HepG2 (cell line): ENCODE results near the gene C1orf198.

Source experiments
- CHD4 ChIP-seq: fragments of 200-600 bp; sonication (generic); IDR thresholded peaks from 2 replicates; pipeline ENCODE4 v1.7.0; 2017; ENCODE audit warnings: mild to moderate bottlenecking, low read length, borderline replicate concordance
- CTCF ChIP-seq: sonication (generic); formaldehyde crosslinking; IDR thresholded peaks from 2 replicates; pipeline ENCODE4 v1.5.0; 2020; ENCODE audit warnings: mild to moderate bottlenecking, missing genetic modification reagents, moderate library complexity
- EHMT2 ChIP-seq: fragments of 200-600 bp; sonication (generic); IDR thresholded peaks from 2 replicates; pipeline ENCODE4 v1.7.0; 2017; ENCODE audit warnings: antibody characterized with exemption, low read depth, low read length, borderline replicate concordance
- GABPA ChIP-seq, 2 experiments: IDR thresholded peaks; 2 replicates each; pipeline ENCODE4 v1.6.1; 2011 to 2016; ENCODE audit warnings: low read depth in 2 of 2, low read length in 1 of 2, missing biosample characterization in 1 of 2, missing genetic modification characterization in 1 of 2
- HOXA7 ChIP-seq: sonication (generic); formaldehyde crosslinking; IDR thresholded peaks from 2 replicates; pipeline ENCODE4 v1.8.1; 2022; ENCODE audit warnings: mild to moderate bottlenecking, missing genetic modification reagents, moderate library complexity
- KDM4B ChIP-seq: sonication (generic); formaldehyde crosslinking; IDR thresholded peaks from 2 replicates; pipeline ENCODE4 v1.4.0; 2020; ENCODE audit warnings: missing genetic modification reagents
- MXD4 ChIP-seq: IDR thresholded peaks from 2 replicates; pipeline ENCODE4 v1.6.1; 2016; ENCODE audit warnings: mild to moderate bottlenecking, missing biosample characterization, missing genetic modification reagents
- MYNN ChIP-seq: sonication (generic); formaldehyde crosslinking; IDR thresholded peaks from 2 replicates; pipeline ENCODE4 v1.4.0; 2020; ENCODE audit warnings: mild to moderate bottlenecking, low read depth, missing genetic modification reagents
- RBAK ChIP-seq: sonication (generic); formaldehyde crosslinking; IDR thresholded peaks from 2 replicates; pipeline ENCODE4 v1.5.1; 2020; ENCODE audit warnings: mild to moderate bottlenecking, missing genetic modification reagents
- TAF1 ChIP-seq: sonication (generic); formaldehyde crosslinking; IDR thresholded peaks from 2 replicates; pipeline ENCODE4 v1.4.0; 2020; ENCODE audit warnings: missing genetic modification reagents
- ZBTB34 ChIP-seq: sonication (generic); formaldehyde crosslinking; IDR thresholded peaks from 2 replicates; pipeline ENCODE4 v1.8.0; 2022; ENCODE audit warnings: mild to moderate bottlenecking, missing genetic modification reagents

DNA sequence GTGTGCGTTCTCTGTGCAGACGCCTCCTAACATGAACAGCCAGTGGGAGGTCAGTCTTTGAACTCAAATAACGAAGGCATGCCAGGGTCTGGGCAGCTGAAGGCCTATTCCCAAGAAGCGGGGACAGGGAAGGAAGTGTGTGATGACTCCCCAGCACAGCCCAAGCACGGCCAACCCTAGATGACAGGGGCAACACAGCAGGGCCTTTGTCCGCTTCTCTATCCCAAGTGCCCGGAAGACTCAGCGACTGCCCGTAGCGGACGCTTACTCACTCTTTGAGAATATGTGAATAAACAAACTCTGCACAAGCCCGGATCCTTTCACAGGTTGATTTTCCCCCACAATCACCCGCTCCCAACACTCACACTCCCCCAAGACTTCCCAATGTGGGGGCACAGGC, 11.2 kb downstream of the C1orf198 start:
- no peak for TF ChIP-seq MXD4
- TF ChIP-seq CHD4 = no peak
- TF ChIP-seq RBAK = no peak
- no peak for TF ChIP-seq CTCF (CRISPR knock-in tag)
- TF ChIP-seq TAF1 (CRISPR knock-in tag) = no peak
- no peak for TF ChIP-seq GABPA (IDR thresholded peaks at IDR 0.05; ENCODE audit: low read depth, low read length)
- TF ChIP-seq GABPA (CRISPR knock-in tag; IDR thresholded peaks at IDR 0.05; ENCODE audit: low read depth) = no peak
- no peak for TF ChIP-seq ZBTB34 (CRISPR knock-in tag)
- TF ChIP-seq MYNN = no peak
- no peak for TF ChIP-seq HOXA7
- no peak for TF ChIP-seq KDM4B (CRISPR knock-in tag)
- no peak for TF ChIP-seq EHMT2
